Activated T-cell treated with anti-CD3 and anti-CD28 coated beads for 48 hours (primary cell): ENCODE data around the gene CACNA2D3.
"Not testable (repeated sequence)": the region's sequence is repeated elsewhere in the genome, so short reads cannot be mapped to it uniquely, and the experiment has no call there.

ENCODE experiments used
- DNase-seq: peaks from one replicate; pipeline ENCODE4 v3.0.0-alpha.2; 2020; ENCODE audit warnings: low read depth

Gene CACNA2D3

GRCh38 chr3:54464554-54464953 lies 342.2 kb downstream of the CACNA2D3 start:
- not testable (repeated sequence) for DNase-seq

- DNase-seq: no peak
Observed at GRCh38 chr3:54476891-54477290, 354.5 kb downstream of the CACNA2D3 start.

- DNase-seq: no peak
Observed at GRCh38 chr3:54481606-54482365, 359.4 kb downstream of the CACNA2D3 start.

GRCh38 chr3:54484334-54484733 lies 362.0 kb downstream of the CACNA2D3 start:
- DNase-seq: no peak

GRCh38 chr3:54486317-54486716 lies 364.0 kb downstream of the CACNA2D3 start:
- no peak for DNase-seq

GRCh38 chr3:54488297-54488696 lies 365.9 kb downstream of the CACNA2D3 start:
- no peak for DNase-seq

- DNase-seq: no peak
Observed at GRCh38 chr3:54494209-54494608, 371.9 kb downstream of the CACNA2D3 start.

GRCh38 chr3:54506603-54507002 lies 384.3 kb downstream of the CACNA2D3 start:
- no peak for DNase-seq

- DNase-seq: no peak
Observed at GRCh38 chr3:54507876-54508460, 385.6 kb downstream of the CACNA2D3 start.

GRCh38 chr3:54510506-54510905 lies 388.2 kb downstream of the CACNA2D3 start:
- DNase-seq: no peak

GRCh38 chr3:54511766-54512365 lies 389.5 kb downstream of the CACNA2D3 start:
- no peak for DNase-seq

GRCh38 chr3:54514006-54514405 lies 391.7 kb downstream of the CACNA2D3 start:
- DNase-seq: no peak

GRCh38 chr3:54514416-54514815 lies 392.1 kb downstream of the CACNA2D3 start:
- DNase-seq: no peak

GRCh38 chr3:54515441-54516213 lies 393.3 kb downstream of the CACNA2D3 start:
- no peak for DNase-seq

GRCh38 chr3:54517424-54517823 lies 395.1 kb downstream of the CACNA2D3 start:
- no peak for DNase-seq

- no peak for DNase-seq
Observed at GRCh38 chr3:54518011-54518675, 395.8 kb downstream of the CACNA2D3 start.

- no peak for DNase-seq
Observed at GRCh38 chr3:54519493-54519892, 397.1 kb downstream of the CACNA2D3 start.

- no peak for DNase-seq
Observed at GRCh38 chr3:54520060-54520459, 397.7 kb downstream of the CACNA2D3 start.

- no peak for DNase-seq
Observed at GRCh38 chr3:54527521-54527920, 405.2 kb downstream of the CACNA2D3 start.

GRCh38 chr3:54527953-54528352 lies 405.6 kb downstream of the CACNA2D3 start:
- no peak for DNase-seq

- no peak for DNase-seq
Observed at GRCh38 chr3:54528668-54529067, 406.3 kb downstream of the CACNA2D3 start.

- no peak for DNase-seq
Observed at GRCh38 chr3:54530091-54530490, 407.7 kb downstream of the CACNA2D3 start.
